HG03378 (cell line): ENCODE data around the gene SOX2.

Experiments
- ATAC-seq: cut with Tn5 transposase; IDR thresholded peaks from one replicate; pipeline ENCODE4 v1.9.1; 2021; ENCODE audit warnings: mild to moderate bottlenecking, moderate library complexity; ENCODE audit not compliant: unreplicated experiment

Gene SOX2

DNA sequence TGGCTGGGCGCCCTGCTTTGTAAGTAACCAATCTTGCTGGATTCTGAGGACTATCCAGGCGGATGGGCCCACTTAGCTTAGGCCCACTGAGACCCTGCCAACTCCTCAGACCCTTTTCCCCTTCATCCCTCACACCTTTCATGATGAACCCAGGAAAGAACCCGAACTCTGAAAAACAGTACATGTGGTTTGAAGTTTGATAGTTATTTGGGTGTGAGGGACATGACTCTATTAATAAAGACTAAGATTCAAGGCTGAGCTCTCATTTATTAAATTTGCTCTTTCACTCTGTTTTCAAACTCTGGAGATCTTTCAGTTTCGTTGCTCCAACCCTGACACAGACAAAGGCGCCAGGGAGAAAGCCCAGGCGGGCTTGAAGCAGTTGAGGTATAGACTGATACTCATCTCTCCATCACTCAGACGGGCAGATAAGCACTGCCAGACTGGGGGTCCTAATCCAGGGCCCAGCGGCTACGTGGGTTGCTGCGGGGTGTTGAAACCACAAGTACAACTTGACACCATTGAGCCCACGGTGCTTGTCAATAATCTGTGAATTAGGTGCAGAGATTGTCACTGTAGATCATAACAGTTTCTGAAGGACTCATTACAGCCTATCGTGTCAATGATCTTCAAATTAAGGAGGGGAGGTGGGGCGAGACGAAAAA, 7.2 kb upstream of the SOX2 start:
- ATAC-seq = no peak

DNA sequence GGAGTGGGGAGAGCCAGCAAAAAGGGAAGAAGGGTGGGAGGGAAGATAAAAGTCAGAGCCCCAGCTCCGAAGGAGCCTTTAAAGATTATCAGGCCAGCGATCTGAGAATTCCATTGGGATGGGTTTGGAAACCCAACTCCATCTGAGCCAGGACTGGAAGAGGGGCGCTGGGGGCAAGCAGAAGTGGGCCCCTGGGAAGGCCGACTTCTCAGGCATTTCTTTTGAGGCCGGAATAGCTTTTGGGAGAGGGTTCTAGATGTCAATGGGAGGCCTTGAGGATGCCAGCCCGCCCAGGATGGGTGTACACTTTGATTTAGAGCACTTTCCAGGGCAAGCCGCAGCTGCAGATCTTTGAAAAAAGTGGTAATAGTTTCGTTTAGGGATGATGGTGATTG, 6.6 kb upstream of the SOX2 start:
- ATAC-seq = no peak

DNA sequence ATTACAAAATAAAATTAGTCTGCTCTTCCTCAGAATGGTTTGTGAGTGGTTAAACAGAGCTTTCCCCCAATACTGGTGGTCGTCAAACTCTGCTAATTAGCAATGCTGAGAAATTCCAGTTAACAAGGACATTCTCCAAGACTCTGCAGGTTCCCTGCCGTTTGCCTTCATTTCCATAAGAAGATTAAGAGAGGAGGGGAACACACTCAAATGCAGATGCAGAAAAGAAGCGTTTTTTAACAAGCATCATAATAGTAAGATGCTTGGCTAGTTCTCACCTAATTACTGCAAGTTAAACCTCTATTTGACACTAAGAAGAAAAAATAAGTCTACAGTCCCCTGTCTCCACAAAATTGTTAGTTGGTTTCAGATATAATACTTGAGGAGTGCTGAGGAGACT, 3.7 kb upstream of the SOX2 start:
- ATAC-seq = no peak

DNA sequence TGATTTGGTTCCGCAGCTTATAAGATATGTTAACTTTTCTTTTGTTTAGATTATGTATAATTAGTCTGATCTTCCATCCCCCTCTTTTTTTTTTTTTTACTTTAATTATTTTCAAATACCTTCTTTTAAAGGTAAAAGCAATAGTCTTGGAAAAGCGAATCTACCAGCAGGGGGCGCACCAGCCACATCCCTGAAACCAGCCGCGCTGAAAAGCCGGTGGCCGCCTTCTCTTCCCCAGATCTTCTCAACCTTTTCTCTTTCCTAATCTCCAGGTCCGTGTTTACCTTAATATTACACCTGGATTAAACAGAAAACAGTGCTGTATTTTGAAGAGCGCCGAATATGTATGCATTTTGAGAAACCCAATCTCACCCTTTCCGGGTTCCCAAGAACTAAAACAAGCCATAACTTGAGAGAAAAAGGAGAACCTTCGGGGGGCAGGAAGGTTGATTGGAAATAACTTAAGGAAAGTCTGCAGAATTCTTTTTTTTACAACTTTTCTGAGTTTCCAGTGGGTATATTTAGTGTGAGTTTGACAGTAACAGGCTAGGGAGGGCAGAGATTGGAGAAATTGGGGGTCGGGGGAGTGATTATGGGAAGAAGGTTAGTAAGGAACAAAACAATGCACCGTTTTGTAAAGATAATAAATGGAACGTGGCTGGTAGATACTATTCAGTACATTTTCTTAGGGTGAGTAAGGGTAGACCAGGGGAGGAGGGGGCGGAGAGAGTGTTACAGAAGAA, 2.0 kb upstream of the SOX2 start:
- no peak for ATAC-seq

DNA sequence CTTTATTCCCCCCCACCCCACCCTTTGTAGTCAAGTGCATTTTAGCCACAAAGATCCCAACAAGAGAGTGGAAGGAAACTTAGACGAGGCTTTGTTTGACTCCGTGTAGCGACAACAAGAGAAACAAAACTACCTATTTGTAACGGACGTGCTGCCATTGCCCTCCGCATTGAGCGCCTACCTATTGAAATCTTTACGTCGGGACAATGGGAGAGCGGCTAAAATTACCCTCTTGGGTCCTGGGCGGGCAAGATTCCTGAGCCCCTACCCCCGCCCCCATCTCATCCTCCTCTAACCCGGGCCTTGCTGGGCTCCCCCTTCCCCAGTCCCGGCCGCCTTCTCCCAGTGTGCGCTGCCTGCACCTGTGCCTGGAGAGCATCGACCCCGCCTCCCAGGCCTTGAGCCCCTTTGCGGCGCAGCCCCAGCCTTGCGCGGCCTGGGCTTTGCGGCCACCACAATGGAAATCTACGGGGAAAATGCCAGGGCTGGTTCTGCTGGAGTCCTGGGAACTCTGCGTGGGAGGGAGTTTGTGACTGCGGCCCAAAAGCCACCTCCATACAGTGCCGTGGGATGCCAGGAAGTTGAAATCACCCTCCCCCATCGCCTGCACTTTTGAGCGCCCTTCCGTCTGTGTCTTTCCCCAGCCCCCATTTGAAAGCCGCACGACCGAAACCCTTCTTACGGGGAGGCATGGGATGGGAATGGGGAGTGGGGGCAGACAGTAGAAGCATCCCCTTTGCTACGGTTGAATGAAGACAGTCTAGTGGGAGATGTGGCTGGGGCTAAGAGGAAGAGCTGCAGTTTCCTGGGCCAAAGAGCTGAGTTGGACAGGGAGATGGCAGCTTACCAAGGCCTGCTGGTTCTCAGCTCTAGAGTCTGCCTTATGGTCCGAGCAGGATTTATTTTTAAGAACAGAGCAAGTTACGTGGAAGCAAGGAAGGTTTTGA, 1.1 kb upstream of the SOX2 start:
- ATAC-seq = no peak

DNA sequence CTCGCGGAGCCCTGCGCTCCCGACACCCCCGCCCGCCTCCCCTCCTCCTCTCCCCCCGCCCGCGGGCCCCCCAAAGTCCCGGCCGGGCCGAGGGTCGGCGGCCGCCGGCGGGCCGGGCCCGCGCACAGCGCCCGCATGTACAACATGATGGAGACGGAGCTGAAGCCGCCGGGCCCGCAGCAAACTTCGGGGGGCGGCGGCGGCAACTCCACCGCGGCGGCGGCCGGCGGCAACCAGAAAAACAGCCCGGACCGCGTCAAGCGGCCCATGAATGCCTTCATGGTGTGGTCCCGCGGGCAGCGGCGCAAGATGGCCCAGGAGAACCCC, 464 bp downstream of the SOX2 start:
- no peak for ATAC-seq

DNA sequence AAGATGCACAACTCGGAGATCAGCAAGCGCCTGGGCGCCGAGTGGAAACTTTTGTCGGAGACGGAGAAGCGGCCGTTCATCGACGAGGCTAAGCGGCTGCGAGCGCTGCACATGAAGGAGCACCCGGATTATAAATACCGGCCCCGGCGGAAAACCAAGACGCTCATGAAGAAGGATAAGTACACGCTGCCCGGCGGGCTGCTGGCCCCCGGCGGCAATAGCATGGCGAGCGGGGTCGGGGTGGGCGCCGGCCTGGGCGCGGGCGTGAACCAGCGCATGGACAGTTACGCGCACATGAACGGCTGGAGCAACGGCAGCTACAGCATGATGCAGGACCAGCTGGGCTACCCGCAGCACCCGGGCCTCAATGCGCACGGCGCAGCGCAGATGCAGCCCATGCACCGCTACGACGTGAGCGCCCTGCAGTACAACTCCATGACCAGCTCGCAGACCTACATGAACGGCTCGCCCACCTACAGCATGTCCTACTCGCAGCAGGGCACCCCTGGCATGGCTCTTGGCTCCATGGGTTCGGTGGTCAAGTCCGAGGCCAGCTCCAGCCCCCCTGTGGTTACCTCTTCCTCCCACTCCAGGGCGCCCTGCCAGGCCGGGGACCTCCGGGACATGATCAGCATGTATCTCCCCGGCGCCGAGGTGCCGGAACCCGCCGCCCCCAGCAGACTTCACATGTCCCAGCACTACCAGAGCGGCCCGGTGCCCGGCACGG, 991 bp downstream of the SOX2 start:
- no peak for ATAC-seq

DNA sequence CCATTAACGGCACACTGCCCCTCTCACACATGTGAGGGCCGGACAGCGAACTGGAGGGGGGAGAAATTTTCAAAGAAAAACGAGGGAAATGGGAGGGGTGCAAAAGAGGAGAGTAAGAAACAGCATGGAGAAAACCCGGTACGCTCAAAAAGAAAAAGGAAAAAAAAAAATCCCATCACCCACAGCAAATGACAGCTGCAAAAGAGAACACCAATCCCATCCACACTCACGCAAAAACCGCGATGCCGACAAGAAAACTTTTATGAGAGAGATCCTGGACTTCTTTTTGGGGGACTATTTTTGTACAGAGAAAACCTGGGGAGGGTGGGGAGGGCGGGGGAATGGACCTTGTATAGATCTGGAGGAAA, 1.5 kb downstream of the SOX2 start:
- ATAC-seq = no peak

DNA sequence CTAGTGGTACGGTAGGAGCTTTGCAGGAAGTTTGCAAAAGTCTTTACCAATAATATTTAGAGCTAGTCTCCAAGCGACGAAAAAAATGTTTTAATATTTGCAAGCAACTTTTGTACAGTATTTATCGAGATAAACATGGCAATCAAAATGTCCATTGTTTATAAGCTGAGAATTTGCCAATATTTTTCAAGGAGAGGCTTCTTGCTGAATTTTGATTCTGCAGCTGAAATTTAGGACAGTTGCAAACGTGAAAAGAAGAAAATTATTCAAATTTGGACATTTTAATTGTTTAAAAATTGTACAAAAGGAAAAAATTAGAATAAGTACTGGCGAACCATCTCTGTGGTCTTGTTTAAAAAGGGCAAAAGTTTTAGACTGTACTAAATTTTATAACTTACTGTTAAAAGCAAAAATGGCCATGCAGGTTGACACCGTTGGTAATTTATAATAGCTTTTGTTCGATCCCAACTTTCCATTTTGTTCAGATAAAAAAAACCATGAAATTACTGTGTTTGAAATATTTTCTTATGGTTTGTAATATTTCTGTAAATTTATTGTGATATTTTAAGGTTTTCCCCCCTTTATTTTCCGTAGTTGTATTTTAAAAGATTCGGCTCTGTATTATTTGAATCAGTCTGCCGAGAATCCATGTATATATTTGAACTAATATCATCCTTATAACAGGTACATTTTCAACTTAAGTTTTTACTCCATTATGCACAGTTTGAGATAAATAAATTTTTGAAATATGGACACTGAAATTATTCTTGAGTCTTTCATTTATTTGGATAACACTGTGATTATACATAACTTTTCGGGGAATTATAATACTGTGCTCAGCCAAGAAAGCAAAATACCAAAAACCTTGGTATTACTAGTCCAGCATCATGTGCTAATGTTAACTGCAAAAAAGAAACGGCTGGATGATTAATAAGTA, 2.2 kb downstream of the SOX2 start:
- ATAC-seq = no peak

DNA sequence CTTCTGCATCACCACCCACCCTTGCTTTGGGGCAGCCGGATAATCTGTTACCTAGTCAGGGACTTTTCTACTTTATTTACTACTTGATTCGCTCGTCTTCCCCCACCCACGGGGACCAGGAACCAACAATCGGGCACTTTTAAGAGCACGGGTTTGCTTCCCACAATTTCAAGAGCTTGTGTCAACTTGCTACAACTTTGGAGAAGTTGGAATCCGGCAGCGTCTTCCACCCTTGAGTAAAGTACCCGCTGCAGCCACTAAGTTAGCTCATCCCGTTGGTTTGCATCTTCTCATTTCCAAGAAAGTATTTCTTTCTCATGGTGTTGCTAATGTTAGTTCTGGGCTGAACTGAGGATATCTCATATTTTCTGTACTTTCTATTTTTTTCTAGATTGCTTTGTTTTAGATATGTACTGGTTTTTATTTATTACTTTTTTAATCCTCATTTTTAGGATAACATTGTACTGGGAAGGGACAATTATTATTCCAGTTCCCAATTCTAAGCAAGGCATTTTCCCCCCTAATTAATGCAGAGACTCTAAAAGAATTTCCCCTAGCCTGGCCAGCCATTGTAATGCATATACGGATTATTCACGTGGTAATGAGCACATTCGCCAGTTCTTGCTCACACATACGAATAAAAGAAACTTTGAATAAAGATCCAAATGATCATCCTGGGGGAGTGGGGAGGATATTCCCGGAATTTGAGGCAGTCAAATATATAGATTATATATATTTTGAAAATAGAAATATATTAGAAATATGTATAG, 4.0 kb downstream of the SOX2 start:
- no peak for ATAC-seq

DNA sequence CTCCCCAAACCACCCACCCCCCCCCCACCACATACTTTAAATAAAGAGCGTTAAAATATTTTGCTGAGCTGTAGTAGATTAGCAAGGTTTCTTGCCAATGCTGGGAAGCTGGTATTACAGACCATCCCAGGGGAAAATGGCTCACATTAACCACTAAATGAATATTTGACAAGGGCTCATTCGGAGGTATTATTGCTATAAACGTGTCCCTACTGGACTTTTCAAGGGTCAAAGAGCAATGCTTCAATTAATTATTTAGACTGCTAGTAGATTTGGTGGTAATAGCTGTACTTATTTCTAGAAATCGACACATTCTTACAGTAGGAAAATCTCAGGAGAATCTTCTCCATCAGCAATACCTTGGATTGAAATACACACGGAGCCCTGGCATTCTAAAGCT, 5.2 kb downstream of the SOX2 start:
- ATAC-seq = no peak

DNA sequence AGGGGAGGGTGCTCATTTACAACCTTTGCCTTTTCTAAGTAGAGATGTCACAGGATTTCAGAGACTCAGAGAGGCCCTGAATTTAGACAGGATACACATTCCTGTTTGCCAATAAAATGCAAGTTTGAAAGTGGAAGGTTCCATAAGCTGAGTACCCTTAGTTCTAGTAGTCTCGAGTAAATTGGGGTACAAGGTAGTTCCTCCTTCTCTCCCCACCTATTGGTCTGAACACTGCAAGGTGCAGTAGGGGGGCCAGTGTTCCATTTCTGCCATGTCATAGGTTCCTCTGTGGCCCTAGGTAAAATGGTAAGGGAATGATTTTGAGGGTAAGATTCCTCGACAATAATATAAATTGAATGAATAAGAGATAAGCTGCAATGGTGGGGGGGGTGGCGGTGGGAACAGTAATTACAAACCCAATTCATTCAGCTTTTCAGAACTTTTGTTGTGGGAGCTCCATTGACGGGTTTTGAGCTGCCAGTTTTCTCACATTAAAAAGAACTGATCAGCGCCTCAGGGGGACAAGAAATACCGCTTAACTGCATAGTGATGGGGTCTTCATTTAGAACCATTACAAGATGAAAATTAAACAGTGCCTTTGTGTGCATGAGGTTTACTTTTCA, 5.9 kb downstream of the SOX2 start:
- ATAC-seq = no peak

DNA sequence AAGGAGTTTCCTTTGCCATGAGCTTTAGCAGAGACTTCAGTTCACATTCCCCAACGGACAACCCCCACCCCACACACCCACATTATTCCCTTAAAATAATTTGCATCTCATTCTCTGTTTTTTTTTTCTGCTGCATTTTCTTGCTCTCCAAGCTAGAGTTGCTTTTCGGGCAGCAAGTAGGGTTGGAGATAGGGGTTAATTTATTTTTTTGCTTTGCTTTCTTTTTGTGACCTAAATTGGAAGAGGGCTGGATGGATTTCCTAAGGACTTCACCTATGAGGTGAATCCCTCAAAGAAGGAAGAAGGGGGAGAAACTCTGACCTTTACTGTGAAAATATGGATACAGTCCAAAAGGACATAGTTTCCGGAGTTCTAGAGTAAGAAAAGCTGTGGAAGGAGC, 6.6 kb downstream of the SOX2 start:
- ATAC-seq = no peak

DNA sequence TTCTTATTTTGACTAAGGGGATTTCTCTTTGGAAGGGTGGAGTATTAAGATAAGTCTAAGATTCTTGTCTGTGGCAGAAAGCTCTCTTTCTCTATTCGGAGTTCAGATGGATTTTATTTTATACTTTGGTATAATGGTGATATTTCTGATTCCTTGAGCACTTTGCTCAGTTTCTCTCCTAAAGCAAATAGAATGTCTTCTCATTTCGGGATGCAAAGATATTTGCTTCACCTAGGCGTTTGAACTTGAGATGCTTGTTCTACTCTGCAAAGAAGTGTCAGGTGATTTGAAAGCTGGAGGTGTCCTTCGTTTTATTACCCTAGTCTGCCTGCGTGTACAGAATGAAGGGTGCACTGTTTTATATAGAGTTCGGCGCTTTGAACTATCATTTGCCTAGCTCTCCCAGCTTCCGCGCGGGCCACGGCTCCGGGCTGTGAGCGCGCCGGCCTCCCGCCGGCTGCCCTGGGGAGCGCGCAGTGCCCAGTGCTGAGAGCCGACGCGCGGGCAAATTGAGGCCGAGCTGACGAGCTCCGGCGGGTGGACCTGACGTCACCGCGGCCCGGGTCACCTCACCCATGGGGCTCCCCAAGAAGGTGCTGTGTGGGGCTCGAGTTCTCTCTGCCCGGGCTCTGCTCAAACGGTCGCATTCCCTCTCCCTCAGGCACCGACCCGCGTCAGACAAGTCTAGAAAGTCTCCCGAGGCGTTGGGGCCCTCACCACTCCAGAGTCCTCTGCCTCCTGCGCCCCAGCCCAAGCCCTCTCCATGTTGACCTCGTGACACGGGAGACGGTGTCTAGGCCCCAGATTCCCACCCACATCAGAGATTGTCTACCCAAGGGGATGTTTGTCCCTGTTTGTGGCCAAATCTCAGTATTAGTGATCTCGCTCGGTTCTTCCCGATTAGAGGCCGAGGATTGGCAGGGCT, 7.5 kb downstream of the SOX2 start:
- ATAC-seq = no peak

DNA sequence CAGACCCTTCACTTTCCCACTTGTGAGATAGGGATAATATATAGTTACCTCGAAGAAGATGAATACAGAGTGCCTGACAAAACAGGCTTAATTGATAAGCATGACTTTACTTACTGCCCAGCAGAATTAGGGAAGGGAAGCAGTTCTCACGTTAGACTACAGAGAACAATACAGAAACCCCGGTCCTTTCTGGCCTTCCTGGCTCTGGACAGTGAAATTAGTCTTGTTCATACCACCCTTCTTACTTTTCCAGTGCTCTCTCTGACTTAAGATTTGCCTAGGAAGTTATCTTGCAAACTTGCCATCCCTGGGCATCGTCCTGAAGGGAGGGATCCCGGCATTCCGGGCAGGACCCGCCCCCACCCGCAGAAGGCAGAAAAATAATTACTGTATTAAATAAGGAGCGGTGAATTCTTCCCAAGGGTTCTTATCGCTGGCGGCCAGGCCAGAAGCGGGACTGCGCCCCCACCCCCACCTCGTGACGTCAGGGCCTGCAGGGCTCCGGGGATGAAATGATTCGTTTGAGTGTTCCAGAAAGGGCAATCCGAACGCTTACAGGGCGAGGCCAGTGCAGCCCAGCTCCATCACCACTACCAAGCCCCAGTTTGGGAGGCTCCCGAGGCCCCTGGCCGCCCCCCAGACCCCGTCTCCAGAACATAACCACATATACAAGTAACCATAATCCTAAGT, 8.4 kb downstream of the SOX2 start:
- no peak for ATAC-seq

DNA sequence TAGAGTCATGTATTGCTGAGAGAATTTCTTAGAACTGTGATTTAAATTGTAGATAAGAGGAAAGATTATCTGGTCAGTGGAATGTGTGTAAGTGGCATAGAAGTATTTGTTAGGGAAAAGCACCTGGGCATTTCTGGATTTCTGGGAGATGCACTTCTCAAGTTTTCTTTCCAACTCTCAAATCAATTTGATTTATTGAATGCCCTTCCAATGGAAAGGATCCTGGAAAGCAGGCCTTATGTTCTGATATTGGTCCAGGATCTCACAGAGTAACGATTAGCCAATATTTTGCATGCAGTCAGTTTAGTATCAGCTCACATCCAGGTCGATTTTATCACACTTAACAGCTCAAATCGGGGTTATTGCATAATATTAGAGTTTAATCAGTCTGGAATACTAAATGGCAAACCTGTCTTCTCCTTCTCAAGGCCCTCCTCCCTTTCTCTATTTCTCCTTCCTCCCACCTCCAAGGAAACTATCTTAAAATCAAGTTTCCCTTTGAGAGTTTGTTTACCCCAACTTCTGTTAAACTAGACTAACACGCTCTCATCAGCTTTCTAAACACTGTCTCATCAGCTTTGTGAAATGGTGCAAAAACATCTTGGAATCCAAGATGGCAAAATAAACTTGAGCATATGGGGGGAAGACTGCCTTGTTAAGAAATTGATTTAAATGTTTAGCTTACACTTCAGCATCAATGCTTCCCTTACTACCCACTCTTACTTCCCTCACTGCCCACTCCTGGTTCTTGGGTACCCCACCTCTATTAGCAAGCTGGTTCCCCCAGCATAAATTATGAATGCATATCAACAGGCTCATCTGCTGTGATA, 9.5 kb downstream of the SOX2 start:
- ATAC-seq = no peak
